NCI-H446 (cell line): ENCODE data around the gene PSME2.

ENCODE experiments used
- DNase-seq, 2 experiments: peaks; one replicate each; lab custom pipeline; 2025; lab: John Stamatoyannopoulos, UW

Gene PSME2

GRCh38 chr14:24135834-24136683 lies 10.4 kb downstream of the PSME2 start, which contains the start of gene PSME1:
TSS of gene PSME1 (plus strand) at chr14:24136194. CDS start at chr14:24136263, 69 bp downstream.
- DNase-seq = peak; percentile 65 to 94

GRCh38 chr14:24135584-24135833 lies 10.9 kb downstream of the PSME2 start:
- no peak for DNase-seq

- no peak for DNase-seq
These were observed 12.7 kb downstream of the PSME2 start for GRCh38 chr14:24133735-24134134.

- DNase-seq = no peak
These were observed 13.4 kb downstream of the PSME2 start for GRCh38 chr14:24132976-24133375.

- no peak for DNase-seq
These were observed 14.2 kb downstream of the PSME2 start for GRCh38 chr14:24132061-24132685.

- no peak for DNase-seq
These were observed 14.9 kb downstream of the PSME2 start for GRCh38 chr14:24131549-24131966.

GRCh38 chr14:24130717-24131548 lies 15.5 kb downstream of the PSME2 start:
- DNase-seq = no peak

GRCh38 chr14:24130380-24130716 lies 16.1 kb downstream of the PSME2 start, which contains the start of gene FITM1:
TSS of gene FITM1 (plus strand) at chr14:24130659. CDS start at chr14:24131564, 905 bp downstream.
- no peak for DNase-seq

- DNase-seq = no peak
These were observed 16.9 kb downstream of the PSME2 start for GRCh38 chr14:24129410-24129998.

GRCh38 chr14:24127673-24128072 lies 18.7 kb downstream of the PSME2 start:
- no peak for DNase-seq

- DNase-seq = no peak
These were observed 19.5 kb downstream of the PSME2 start for GRCh38 chr14:24126939-24127338.

GRCh38 chr14:24123424-24124417 lies 22.7 kb downstream of the PSME2 start:
- DNase-seq = no peak

GRCh38 chr14:24122898-24123297 lies 23.5 kb downstream of the PSME2 start:
- no peak for DNase-seq

- no peak for DNase-seq
These were observed 24.0 kb downstream of the PSME2 start for GRCh38 chr14:24122416-24122815.

GRCh38 chr14:24121210-24121609 lies 25.2 kb downstream of the PSME2 start:
- DNase-seq = no peak

- DNase-seq = no peak
These were observed 26.7 kb downstream of the PSME2 start for GRCh38 chr14:24119691-24120090.

GRCh38 chr14:24117179-24117578 lies 29.2 kb downstream of the PSME2 start:
- no peak for DNase-seq

- DNase-seq = no peak
These were observed 30.1 kb downstream of the PSME2 start for GRCh38 chr14:24116128-24116814.

- DNase-seq = no peak
These were observed 30.8 kb downstream of the PSME2 start for GRCh38 chr14:24115422-24116127.
